ENCODE measurements around the gene TWIST1.

The TWIST1 gene
- 0 to 2.4 (median 0.36) reads per million in 9 experiments for total RNA-seq

DNA sequence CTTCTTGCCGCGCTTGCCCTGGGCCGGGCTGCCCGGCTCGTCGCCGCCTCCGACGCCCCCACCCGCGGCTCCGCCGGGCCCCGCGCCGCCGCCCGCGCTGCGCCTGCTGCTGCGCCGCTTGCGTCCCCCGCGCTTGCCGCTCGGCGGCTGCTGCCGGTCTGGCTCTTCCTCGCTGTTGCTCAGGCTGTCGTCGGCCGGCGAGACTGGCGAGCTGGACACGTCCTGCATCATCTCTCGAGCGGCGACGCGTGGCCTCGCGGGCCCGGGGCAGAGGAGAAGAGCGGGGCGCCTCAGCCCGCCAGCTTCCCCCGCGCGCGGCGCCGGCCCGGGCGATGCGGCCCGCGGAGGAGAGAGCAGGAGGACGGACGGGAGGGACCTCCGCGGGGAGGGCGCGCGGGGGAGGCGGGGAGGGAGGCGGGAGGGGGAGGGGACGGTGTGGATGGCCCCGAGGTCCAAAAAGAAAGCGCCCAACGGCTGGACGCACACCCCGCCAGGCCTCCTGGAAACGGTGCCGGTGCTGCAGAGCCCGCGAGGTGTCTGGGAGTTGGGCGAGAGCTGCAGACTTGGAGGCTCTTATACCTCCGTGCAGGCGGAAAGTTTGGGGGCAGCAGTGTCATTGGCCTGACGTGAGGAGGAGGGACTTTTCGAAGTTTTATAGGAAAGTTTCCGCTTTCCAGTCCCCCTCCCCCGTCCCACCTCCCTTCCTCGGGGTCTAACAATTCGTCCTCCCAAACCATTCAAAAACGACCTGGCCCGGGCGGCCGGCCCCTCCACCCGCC is at the start of gene TWIST1:
TWIST1 (minus strand) TSS at position 546 of the 779 bp plus-strand sequence; CDS start at position 231, 315 bp downstream.
- H3K4me1 Mint-ChIP-seq (ENCODE audit: low read depth in 2 of 2): peaks cover 3% of the 10 kb centered on the region in 2 donors
- ATAC-seq (replicated peaks): no peak
- H3K9me3 Mint-ChIP-seq: no peaks in the 10 kb centered on the region
- H3K4me3 Mint-ChIP-seq: peak within 1 kb of the TSS in 1 of 2 donors; percentile 32
- no peak within 1 kb of the TSS for H3K27ac Mint-ChIP-seq
- peaks cover 31 to 48% of the 10 kb centered on the region in 2 donors for H3K27me3 Mint-ChIP-seq
- no peak for DNase-seq
- H3K36me3 Mint-ChIP-seq (ENCODE audit: insufficient read depth): no peaks in the 10 kb centered on the region

DNA sequence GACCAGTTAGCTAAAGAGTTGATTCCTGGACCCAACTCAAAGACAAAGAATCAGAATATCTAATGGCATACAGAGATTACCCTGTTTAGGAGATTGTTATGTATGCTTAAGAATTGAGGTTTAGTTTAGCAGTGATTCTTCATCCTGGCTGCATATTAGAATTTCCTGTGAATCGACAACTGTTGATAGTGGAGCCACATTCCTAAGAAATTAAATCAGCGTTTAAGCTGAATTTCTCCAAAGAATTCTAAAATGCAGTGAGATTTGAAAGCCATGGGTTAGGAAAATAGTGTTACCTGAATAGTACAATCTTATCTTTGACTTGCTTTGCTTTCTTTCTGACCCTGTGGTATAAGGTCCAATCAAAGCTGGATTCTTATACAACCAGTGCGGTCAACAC is 44.2 kb upstream of the TWIST1 start:
- no peak overlapping the region for H3K4me3 Mint-ChIP-seq
- H3K27ac Mint-ChIP-seq: no peak overlapping the region
- DNase-seq: no peak
- no peaks in the 10 kb centered on the region for H3K36me3 Mint-ChIP-seq (ENCODE audit: insufficient read depth)
- no peaks in the 10 kb centered on the region for H3K27me3 Mint-ChIP-seq
- no peak for ATAC-seq (replicated peaks)
- H3K9me3 Mint-ChIP-seq: peaks cover 0 to 5% of the 10 kb centered on the region in 2 donors
- H3K4me1 Mint-ChIP-seq (ENCODE audit: low read depth in 2 of 2): no peaks in the 10 kb centered on the region

- no peak overlapping the region for H3K27ac Mint-ChIP-seq
- no peaks in the 10 kb centered on the region for H3K4me1 Mint-ChIP-seq (ENCODE audit: low read depth in 2 of 2)
- ATAC-seq (replicated peaks): no peak
- H3K9me3 Mint-ChIP-seq: peaks cover 0 to 2% of the 10 kb centered on the region in 2 donors
- no peak for DNase-seq
- no peaks in the 10 kb centered on the region for H3K36me3 Mint-ChIP-seq (ENCODE audit: insufficient read depth)
- H3K27me3 Mint-ChIP-seq: peaks cover 17 to 37% of the 10 kb centered on the region in 2 donors
- H3K4me3 Mint-ChIP-seq: no peak overlapping the region
These were observed 29.3 kb upstream of the TWIST1 start for GRCh38 chr7:19146699-19147098.

GRCh38 chr7:19145434-19146115 is 28.1 kb upstream of the TWIST1 start:
- no peak for DNase-seq
- no peaks in the 10 kb centered on the region for H3K4me1 Mint-ChIP-seq (ENCODE audit: low read depth in 2 of 2)
- no peaks in the 10 kb centered on the region for H3K36me3 Mint-ChIP-seq (ENCODE audit: insufficient read depth)
- H3K27ac Mint-ChIP-seq: no peak overlapping the region
- ATAC-seq (replicated peaks): no peak
- no peak overlapping the region for H3K4me3 Mint-ChIP-seq
- peaks cover 0 to 2% of the 10 kb centered on the region in 2 donors for H3K9me3 Mint-ChIP-seq
- H3K27me3 Mint-ChIP-seq: peaks cover 17 to 37% of the 10 kb centered on the region in 2 donors

DNA sequence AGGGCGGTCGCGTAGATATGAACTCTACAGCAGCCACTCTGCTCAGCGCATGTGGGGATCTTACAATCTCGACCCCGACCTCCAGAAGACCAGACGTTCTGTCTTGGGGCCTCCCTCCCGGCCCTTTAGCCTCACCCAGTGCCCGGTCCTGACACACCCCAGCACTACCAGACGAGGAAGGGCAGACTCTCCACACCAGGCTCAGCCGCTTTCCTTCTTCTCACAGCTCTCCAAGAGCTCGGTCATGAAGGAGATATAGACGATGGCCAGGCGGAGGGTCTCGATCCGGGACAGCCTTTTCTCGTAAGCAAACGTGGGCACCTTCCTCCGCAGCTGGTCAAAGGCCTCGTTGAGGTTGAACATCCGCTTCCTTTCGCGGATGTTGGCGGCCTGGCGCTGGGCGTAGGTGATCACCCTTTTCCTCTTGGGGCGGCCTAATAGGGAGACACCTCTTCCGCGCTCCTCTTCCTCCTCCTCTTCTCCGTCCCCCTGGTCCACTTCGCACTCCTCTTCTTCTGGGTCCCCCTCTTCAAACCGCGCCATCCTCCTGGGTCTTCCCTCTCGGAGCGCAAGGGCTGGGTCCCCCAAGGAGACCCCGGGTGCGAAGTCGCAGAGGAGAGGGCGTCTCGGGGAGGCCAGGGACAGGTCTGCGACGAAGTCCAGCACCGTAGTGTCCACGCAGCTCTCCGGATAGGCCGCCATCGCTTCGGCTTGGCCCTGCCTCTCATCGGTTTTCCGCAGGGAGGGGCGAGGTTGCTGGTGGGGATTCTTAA is 27.4 kb upstream of the TWIST1 start, which contains the start of gene FERD3L:
FERD3L (minus strand) TSS at position 761 of the 773 bp plus-strand sequence; CDS start at position 702, 59 bp downstream.
- H3K4me3 Mint-ChIP-seq: no peak within 1 kb of the TSS
- no peaks in the 10 kb centered on the region for H3K4me1 Mint-ChIP-seq (ENCODE audit: low read depth in 2 of 2)
- DNase-seq (no peak), ATAC-seq (replicated peaks) (no peak)
- no peak within 1 kb of the TSS for H3K27ac Mint-ChIP-seq
- H3K9me3 Mint-ChIP-seq: peaks cover 0 to 2% of the 10 kb centered on the region in 2 donors
- H3K27me3 Mint-ChIP-seq: peaks cover 17 to 37% of the 10 kb centered on the region in 2 donors
- no peaks in the 10 kb centered on the region for H3K36me3 Mint-ChIP-seq (ENCODE audit: insufficient read depth)

DNA sequence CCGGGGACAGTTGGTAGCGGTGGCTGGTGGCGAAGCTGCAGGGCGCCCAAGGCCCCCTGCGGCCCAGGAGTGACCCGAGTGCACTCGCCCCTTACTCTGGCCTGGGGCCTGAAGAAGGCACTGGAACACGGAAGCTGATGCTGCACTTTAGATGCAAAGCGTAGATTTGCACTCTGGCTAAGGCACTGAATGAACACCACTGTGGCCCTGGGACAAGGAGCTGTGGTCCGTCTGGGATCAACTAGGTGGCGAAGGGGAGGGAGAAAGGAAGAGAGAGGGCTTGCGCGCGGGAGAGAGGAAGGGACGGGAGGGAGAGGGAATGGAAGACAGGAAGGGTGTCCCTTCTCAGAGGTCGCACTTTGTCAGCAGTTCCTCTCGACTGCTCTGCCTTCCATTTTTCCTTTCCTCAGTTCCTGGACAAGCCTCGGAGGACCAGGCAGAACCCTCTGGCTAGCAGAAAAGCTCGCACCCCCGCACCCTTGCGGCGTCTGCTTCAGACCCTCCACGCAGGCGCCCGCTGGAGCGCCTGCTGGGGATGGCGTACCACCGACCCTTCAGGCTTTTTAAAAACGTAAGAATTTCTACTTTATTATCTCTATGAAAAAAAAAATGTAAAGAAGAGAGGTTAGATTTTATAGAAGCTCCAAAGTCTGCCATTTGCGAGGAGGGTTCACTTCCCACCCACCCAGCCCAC is 26.6 kb upstream of the TWIST1 start:
- Mint-ChIP-seq H3K27ac (no peak overlapping the region), H3K27me3 (peaks cover 17 to 37% of the 10 kb centered on the region in 2 donors), H3K36me3 (ENCODE audit: insufficient read depth) (no peaks in the 10 kb centered on the region), H3K4me1 (ENCODE audit: low read depth in 2 of 2) (no peaks in the 10 kb centered on the region), H3K4me3 (no peak overlapping the region), H3K9me3 (peaks cover 0 to 2% of the 10 kb centered on the region in 2 donors)
- DNase-seq (no peak), ATAC-seq (replicated peaks) (no peak)

- peaks cover 0 to 2% of the 10 kb centered on the region in 2 donors for H3K9me3 Mint-ChIP-seq
- no peaks in the 10 kb centered on the region for H3K36me3 Mint-ChIP-seq (ENCODE audit: insufficient read depth)
- H3K4me1 Mint-ChIP-seq (ENCODE audit: low read depth in 2 of 2): no peaks in the 10 kb centered on the region
- DNase-seq: no peak
- H3K4me3 Mint-ChIP-seq: no peak overlapping the region
- H3K27ac Mint-ChIP-seq: no peak overlapping the region
- ATAC-seq (replicated peaks): no peak
- H3K27me3 Mint-ChIP-seq: peaks cover 10 to 24% of the 10 kb centered on the region in 2 donors
These were observed 22.4 kb upstream of the TWIST1 start for GRCh38 chr7:19139706-19140327.

GRCh38 chr7:19133886-19134285 is 16.4 kb upstream of the TWIST1 start:
- H3K4me3 Mint-ChIP-seq: no peak overlapping the region
- DNase-seq (no peak), ATAC-seq (replicated peaks) (no peak)
- no peaks in the 10 kb centered on the region for H3K4me1 Mint-ChIP-seq (ENCODE audit: low read depth in 2 of 2)
- no peak overlapping the region for H3K27ac Mint-ChIP-seq
- H3K27me3 Mint-ChIP-seq: no peaks in the 10 kb centered on the region
- H3K36me3 Mint-ChIP-seq (ENCODE audit: insufficient read depth): no peaks in the 10 kb centered on the region
- H3K9me3 Mint-ChIP-seq: peaks cover 0 to 5% of the 10 kb centered on the region in 2 donors

- H3K4me3 Mint-ChIP-seq: no peak overlapping the region
- H3K4me1 Mint-ChIP-seq (ENCODE audit: low read depth in 2 of 2): no peaks in the 10 kb centered on the region
- no peak for ATAC-seq (replicated peaks)
- no peaks in the 10 kb centered on the region for H3K27me3 Mint-ChIP-seq
- no peak for DNase-seq
- peaks cover 0 to 5% of the 10 kb centered on the region in 2 donors for H3K9me3 Mint-ChIP-seq
- H3K36me3 Mint-ChIP-seq (ENCODE audit: insufficient read depth): no peaks in the 10 kb centered on the region
- H3K27ac Mint-ChIP-seq: no peak overlapping the region
These were observed 16.0 kb upstream of the TWIST1 start for GRCh38 chr7:19133390-19133789.

DNA sequence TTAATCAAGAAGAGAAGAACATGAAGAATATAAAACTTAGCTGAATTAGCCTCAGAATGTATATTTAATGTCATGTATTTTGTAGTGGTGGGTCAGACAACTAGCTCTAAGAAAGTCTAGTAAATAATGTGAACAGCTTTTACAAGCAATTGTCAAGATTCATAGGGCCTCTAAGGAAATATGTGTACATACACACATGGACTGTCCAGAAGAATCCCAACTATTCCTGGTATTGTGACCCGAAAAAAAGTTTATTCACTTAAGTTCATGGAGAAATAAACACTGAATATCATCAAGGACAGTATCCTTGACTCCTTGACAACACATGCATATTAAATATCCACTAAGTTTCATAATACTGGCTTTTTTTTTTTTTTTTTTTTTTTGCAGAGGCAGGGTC is 11.4 kb upstream of the TWIST1 start:
- DNase-seq: no peak
- Mint-ChIP-seq H3K4me3 (no peak overlapping the region), H3K4me1 (ENCODE audit: low read depth in 2 of 2) (no peaks in the 10 kb centered on the region), H3K36me3 (ENCODE audit: insufficient read depth) (no peaks in the 10 kb centered on the region), H3K27ac (no peak overlapping the region), H3K9me3 (peaks cover 0 to 3% of the 10 kb centered on the region in 2 donors), H3K27me3 (no peaks in the 10 kb centered on the region)
- no peak for ATAC-seq (replicated peaks)

- H3K27me3 Mint-ChIP-seq: peaks cover 13 to 21% of the 10 kb centered on the region in 2 donors
- no peaks in the 10 kb centered on the region for H3K9me3 Mint-ChIP-seq
- H3K36me3 Mint-ChIP-seq (ENCODE audit: insufficient read depth): no peaks in the 10 kb centered on the region
- H3K4me1 Mint-ChIP-seq (ENCODE audit: low read depth in 2 of 2): peaks cover 0 to 2% of the 10 kb centered on the region in 2 donors
- DNase-seq (no peak), ATAC-seq (replicated peaks) (no peak)
- no peak overlapping the region for H3K4me3 Mint-ChIP-seq
- no peak overlapping the region for H3K27ac Mint-ChIP-seq
These were observed 4.6 kb upstream of the TWIST1 start for GRCh38 chr7:19121977-19122588.

GRCh38 chr7:19119870-19120486 is 2.5 kb upstream of the TWIST1 start:
- Mint-ChIP-seq H3K9me3 (no peaks in the 10 kb centered on the region), H3K27ac (no peak overlapping the region), H3K4me1 (ENCODE audit: low read depth in 2 of 2) (peaks cover 3% of the 10 kb centered on the region in 2 donors), H3K4me3 (no peak overlapping the region), H3K36me3 (ENCODE audit: insufficient read depth) (no peaks in the 10 kb centered on the region), H3K27me3 (peaks cover 23 to 26% of the 10 kb centered on the region in 2 donors)
- ATAC-seq (replicated peaks) (no peak), DNase-seq (no peak)
